ENCODE data around the gene FKBP1A. TPM values are rescaled to one million over a fixed set of nuclear protein-coding genes. Genes with fewer than 3 reads are reported as not detected.

The FKBP1A gene
- total RNA-seq, 4 donors from 2014 or later: 99.5 to 253 (median 206) TPM

DNA sequence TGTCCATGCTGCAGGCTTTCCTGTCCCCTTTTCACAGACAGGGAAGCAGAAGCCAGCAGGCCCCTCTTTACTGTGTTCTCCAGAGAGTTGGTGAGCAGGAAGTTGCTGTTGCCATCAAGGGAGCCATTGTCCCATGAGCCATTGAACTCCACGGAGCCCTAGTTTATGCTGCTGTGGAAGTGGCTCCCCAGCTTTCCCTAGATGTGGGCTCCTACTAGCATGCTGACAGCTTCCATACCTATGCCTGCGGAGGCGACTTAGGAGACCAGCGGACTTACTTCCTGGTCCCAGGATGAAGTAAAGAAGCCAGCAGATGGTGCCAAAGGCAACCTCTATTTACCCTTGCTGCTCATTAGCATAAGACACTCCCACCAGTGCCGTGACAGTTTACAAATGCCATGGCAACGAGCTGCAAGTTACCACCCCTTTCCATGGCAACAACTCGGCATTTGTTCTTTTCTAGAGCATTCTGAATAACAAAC, 30.8 kb upstream of the FKBP1A start:
- H3K4me1 ChIP-seq: no peaks in the 10 kb centered on the region
- H3K9me3 ChIP-seq: no peaks in the 10 kb centered on the region
- H3K4me3 ChIP-seq: no peak overlapping the region
- DNase-seq: no peak
- intact Hi-C loops (cut with DNase I; ENCODE audit: low total_unique reads): no loop called here
- no peak for TF ChIP-seq POLR2A (IDR thresholded peaks at IDR 0.05)
- TF ChIP-seq, protein P1, sequence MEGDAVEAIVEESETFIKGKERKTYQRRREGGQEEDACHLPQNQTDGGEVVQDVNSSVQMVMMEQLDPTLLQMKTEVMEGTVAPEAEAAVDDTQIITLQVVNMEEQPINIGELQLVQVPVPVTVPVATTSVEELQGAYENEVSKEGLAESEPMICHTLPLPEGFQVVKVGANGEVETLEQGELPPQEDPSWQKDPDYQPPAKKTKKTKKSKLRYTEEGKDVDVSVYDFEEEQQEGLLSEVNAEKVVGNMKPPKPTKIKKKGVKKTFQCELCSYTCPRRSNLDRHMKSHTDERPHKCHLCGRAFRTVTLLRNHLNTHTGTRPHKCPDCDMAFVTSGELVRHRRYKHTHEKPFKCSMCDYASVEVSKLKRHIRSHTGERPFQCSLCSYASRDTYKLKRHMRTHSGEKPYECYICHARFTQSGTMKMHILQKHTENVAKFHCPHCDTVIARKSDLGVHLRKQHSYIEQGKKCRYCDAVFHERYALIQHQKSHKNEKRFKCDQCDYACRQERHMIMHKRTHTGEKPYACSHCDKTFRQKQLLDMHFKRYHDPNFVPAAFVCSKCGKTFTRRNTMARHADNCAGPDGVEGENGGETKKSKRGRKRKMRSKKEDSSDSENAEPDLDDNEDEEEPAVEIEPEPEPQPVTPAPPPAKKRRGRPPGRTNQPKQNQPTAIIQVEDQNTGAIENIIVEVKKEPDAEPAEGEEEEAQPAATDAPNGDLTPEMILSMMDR (IDR thresholded peaks at IDR 0.05): no peak
- H3K27me3 ChIP-seq: no peaks in the 10 kb centered on the region
- H3K36me3 ChIP-seq: no peaks in the 10 kb centered on the region
- H3K27ac ChIP-seq: no peak overlapping the region

DNA sequence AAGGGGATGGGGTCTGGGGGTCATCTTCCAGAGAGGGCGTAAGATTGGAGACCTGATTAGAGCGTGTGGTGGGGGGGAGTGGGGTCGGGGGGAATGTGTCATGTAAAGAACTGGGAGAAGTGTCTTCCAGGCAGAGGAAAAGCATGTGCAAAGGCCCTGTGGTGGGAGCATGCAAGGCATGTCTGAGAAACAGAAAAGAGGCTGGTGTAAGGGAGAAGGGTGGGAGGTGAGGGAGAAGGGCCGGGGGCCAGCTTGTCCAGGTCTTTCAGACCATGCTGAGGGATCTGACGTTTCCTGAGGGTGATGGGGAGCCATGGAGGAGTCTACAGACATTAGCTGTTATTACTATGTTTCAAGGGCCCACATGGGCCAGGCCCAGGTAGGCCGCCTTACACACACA, 30.4 kb upstream of the FKBP1A start:
- Histone ChIP-seq H3K27ac (no peak overlapping the region), H3K27me3 (no peaks in the 10 kb centered on the region), H3K4me1 (no peaks in the 10 kb centered on the region), H3K4me3 (no peak overlapping the region), H3K36me3 (no peaks in the 10 kb centered on the region), H3K9me3 (no peaks in the 10 kb centered on the region)
- intact Hi-C loops (cut with DNase I; ENCODE audit: low total_unique reads): no loop called here
- TF ChIP-seq, protein P1 (IDR thresholded peaks at IDR 0.05): no peak
- no peak for TF ChIP-seq POLR2A (IDR thresholded peaks at IDR 0.05)
- no peak for DNase-seq

DNA sequence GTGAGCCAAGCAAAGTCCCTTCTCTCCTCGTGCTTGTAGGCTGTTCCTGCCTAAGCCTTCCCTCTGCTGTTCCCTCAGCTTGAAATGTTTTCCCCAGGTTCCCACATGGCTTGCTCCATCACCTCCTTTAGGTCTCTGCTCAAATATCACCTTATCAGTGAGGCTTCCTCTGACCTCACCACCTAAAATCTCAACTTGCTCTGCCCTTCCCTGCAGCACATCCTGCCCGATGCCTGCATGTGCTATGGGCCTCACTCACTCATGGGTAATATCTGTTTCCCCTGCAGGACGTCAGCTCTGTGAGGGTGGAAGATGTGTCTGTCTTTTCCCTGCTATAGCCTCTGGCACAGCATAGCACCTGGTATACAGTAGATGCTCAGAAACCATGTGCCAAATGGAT, 29.9 kb upstream of the FKBP1A start:
- Histone ChIP-seq H3K36me3 (no peaks in the 10 kb centered on the region), H3K4me3 (no peak overlapping the region), H3K9me3 (no peaks in the 10 kb centered on the region), H3K4me1 (no peaks in the 10 kb centered on the region), H3K27me3 (no peaks in the 10 kb centered on the region), H3K27ac (no peak overlapping the region)
- intact Hi-C loops (cut with DNase I; ENCODE audit: low total_unique reads): no loop called here
- TF ChIP-seq, protein P1 (IDR thresholded peaks at IDR 0.05): no peak
- no peak for TF ChIP-seq POLR2A (IDR thresholded peaks at IDR 0.05)
- DNase-seq: no peak

DNA sequence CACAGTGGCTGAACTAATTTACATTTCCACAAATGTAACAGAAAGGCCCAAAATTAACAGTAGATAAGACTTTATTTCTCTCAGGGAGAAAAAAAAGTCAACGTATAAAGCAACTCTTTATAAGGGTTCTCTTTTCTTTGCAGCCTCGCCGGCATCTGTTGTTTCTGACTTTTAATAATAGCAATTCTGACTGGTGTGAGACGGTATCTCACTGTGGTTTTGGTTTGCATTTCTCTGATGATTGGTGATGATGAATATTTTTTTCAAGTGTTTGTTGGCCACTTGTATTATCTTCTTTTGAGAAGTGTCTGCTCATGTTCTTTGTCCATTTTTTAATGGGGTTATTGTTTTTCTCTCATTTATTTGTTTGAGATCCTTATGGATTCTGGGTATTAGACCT, 27.2 kb upstream of the FKBP1A start:
- Histone ChIP-seq H3K9me3 (no peaks in the 10 kb centered on the region), H3K27ac (no peak overlapping the region), H3K4me1 (no peaks in the 10 kb centered on the region), H3K4me3 (no peak overlapping the region), H3K27me3 (no peaks in the 10 kb centered on the region), H3K36me3 (no peaks in the 10 kb centered on the region)
- intact Hi-C loops (cut with DNase I; ENCODE audit: low total_unique reads): no loop called here
- no peak for TF ChIP-seq POLR2A (IDR thresholded peaks at IDR 0.05)
- TF ChIP-seq, protein P1 (IDR thresholded peaks at IDR 0.05): no peak
- DNase-seq: no peak

DNA sequence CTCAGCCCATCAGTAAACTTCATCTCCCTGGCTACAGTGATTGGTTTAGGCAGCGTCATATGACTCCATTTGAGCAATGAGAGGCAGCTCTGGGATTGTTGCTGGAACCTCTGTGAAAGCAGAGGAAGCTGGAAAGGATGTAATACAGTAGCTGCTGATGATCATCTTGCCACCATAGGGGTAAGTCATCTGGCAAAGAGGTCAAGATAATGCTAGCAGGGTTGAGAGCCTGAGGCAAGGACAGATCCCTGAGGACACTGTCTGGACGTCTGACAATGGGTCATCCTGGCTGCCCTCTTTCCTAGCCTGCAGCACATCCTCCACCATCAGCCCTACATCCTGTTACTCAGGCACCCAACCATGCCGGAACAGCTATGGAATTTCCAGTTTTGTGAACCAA, 25.5 kb upstream of the FKBP1A start:
- DNase-seq: no peak
- Histone ChIP-seq H3K27me3 (no peaks in the 10 kb centered on the region), H3K9me3 (no peaks in the 10 kb centered on the region), H3K4me3 (no peak overlapping the region), H3K27ac (no peak overlapping the region), H3K4me1 (no peaks in the 10 kb centered on the region), H3K36me3 (no peaks in the 10 kb centered on the region)
- no peak for TF ChIP-seq POLR2A (IDR thresholded peaks at IDR 0.05)
- TF ChIP-seq, protein P1 (IDR thresholded peaks at IDR 0.05): no peak
- intact Hi-C loops (cut with DNase I; ENCODE audit: low total_unique reads): no loop called here
